Measurements from ENCODE around the gene CDH2.

Gene CDH2

GRCh38 chr18:28176948-28177827 lies at the start of gene CDH2:
TSS of gene CDH2 (minus strand) at chr18:28177130. CDS start at chr18:28177022, 108 bp downstream.
- intact Hi-C loops (cut with DNase I): loop anchor here (5.0 to 10.0 kb wide), 2 partner anchors 92 to 170 kb away; no protein-coding TSS in a partner anchor

GRCh38 chr18:28212060-28212459 lies 35.1 kb upstream of the CDH2 start:
- intact Hi-C loops (cut with DNase I): no loop called here
- DNase-seq: no peak

More at GRCh38 chr18:28176948-28177827, at the start of gene CDH2:
- DNase-seq: peak; percentile 59 to 91 (median 79)

GRCh38 chr18:28208712-28209265 lies 31.9 kb upstream of the CDH2 start:
- no peak for DNase-seq
- intact Hi-C loops (cut with DNase I): no loop called here

GRCh38 chr18:28208268-28208667 lies 31.3 kb upstream of the CDH2 start:
- intact Hi-C loops (cut with DNase I): no loop called here
- DNase-seq: no peak

- DNase-seq: no peak
- intact Hi-C loops (cut with DNase I): no loop called here
These were observed 27.2 kb upstream of the CDH2 start for GRCh38 chr18:28204154-28204553.

GRCh38 chr18:28201056-28201455 lies 24.1 kb upstream of the CDH2 start:
- intact Hi-C loops (cut with DNase I): no loop called here
- DNase-seq: no peak

GRCh38 chr18:28198620-28199019 lies 21.7 kb upstream of the CDH2 start:
- peak in 2 of 42 donors; percentile 16 to 25 for DNase-seq
- intact Hi-C loops (cut with DNase I): no loop called here

GRCh38 chr18:28193177-28193778 lies 16.3 kb upstream of the CDH2 start:
- no peak for DNase-seq
- intact Hi-C loops (cut with DNase I): no loop called here

- intact Hi-C loops (cut with DNase I): no loop called here
- peak in 27 of 42 donors; percentile 17 to 82 (median 34) for DNase-seq
These were observed 12.7 kb upstream of the CDH2 start for GRCh38 chr18:28189400-28190239.

- intact Hi-C loops (cut with DNase I): no loop called here
- DNase-seq: no peak
These were observed 8.2 kb upstream of the CDH2 start for GRCh38 chr18:28185121-28185520.

GRCh38 chr18:28183418-28184078 lies 6.6 kb upstream of the CDH2 start:
- DNase-seq: no peak
- intact Hi-C loops (cut with DNase I): no loop called here

GRCh38 chr18:28181616-28182015 lies 4.7 kb upstream of the CDH2 start:
- intact Hi-C loops (cut with DNase I): no loop called here
- DNase-seq: no peak

GRCh38 chr18:28178720-28179119 lies 1.8 kb upstream of the CDH2 start:
- intact Hi-C loops (cut with DNase I): loop anchor here (5.0 to 10.0 kb wide), 2 partner anchors 94 to 171 kb away; no protein-coding TSS in a partner anchor
- DNase-seq: peak in 7 of 42 donors; percentile 11 to 57 (median 27)

GRCh38 chr18:28177828-28178635 lies 1.1 kb upstream of the CDH2 start:
- DNase-seq: peak; percentile 25 to 90 (median 84)
- intact Hi-C loops (cut with DNase I): loop anchor here (5.0 to 10.0 kb wide), 2 partner anchors 93 to 171 kb away; no protein-coding TSS in a partner anchor

GRCh38 chr18:28176698-28176947 lies 307 bp downstream of the CDH2 start:
- peak in 14 of 42 donors; percentile 6 to 54 (median 32) for DNase-seq
- intact Hi-C loops (cut with DNase I): loop anchor here (5.0 to 10.0 kb wide), 2 partner anchors 92 to 169 kb away; no protein-coding TSS in a partner anchor

- peak in 41 of 42 donors; percentile 16 to 73 (median 52) for DNase-seq
- intact Hi-C loops (cut with DNase I): loop anchor here (5.0 to 10.0 kb wide), 2 partner anchors 91 to 169 kb away; no protein-coding TSS in a partner anchor
These were observed 816 bp downstream of the CDH2 start for GRCh38 chr18:28175930-28176697.

All from head of caudate nucleus (tissue), 42 donors.